ENCODE data around the gene SKA2. TPM values are rescaled to one million over a fixed set of nuclear protein-coding genes. Genes with fewer than 3 reads are reported as not detected.

The SKA2 gene
- total RNA-seq, 1 donor from 2014 or later: 20.9 TPM

- H3K9me3 ChIP-seq: no peaks in the 10 kb centered on the region
- no peaks in the 10 kb centered on the region for H3K27me3 ChIP-seq (ENCODE audit: low read depth)
- H3K4me1 ChIP-seq: peaks cover 26% of the 10 kb centered on the region
- no peak for TF ChIP-seq CTCF (IDR thresholded peaks at IDR 0.05)
- no peaks in the 10 kb centered on the region for H3K36me3 ChIP-seq
- no peak overlapping the region for H3K4me3 ChIP-seq
- intact Hi-C loops (cut with DNase I): no loop called here
- DNase-seq (no peak), ATAC-seq (no peak)
- no peak overlapping the region for H3K27ac ChIP-seq
These were observed 3.4 kb downstream of the SKA2 start for GRCh38 chr17:59151591-59151990.

GRCh38 chr17:59151006-59151405 lies 4.0 kb downstream of the SKA2 start:
- no peak for TF ChIP-seq CTCF (IDR thresholded peaks at IDR 0.05)
- Histone ChIP-seq H3K36me3 (no peaks in the 10 kb centered on the region), H3K4me1 (peaks cover 26% of the 10 kb centered on the region), H3K27ac (no peak overlapping the region), H3K9me3 (no peaks in the 10 kb centered on the region), H3K4me3 (no peak overlapping the region), H3K27me3 (ENCODE audit: low read depth) (no peaks in the 10 kb centered on the region)
- DNase-seq (no peak), ATAC-seq (no peak)
- intact Hi-C loops (cut with DNase I): no loop called here

GRCh38 chr17:59149841-59150511 lies 5.0 kb downstream of the SKA2 start:
- Histone ChIP-seq H3K27me3 (ENCODE audit: low read depth) (no peaks in the 10 kb centered on the region), H3K4me3 (no peak overlapping the region), H3K9me3 (no peaks in the 10 kb centered on the region), H3K27ac (no peak overlapping the region), H3K36me3 (no peaks in the 10 kb centered on the region), H3K4me1 (peaks cover 26% of the 10 kb centered on the region)
- no peak for TF ChIP-seq CTCF (IDR thresholded peaks at IDR 0.05)
- intact Hi-C loops (cut with DNase I): no loop called here
- ATAC-seq (no peak), DNase-seq (no peak)

GRCh38 chr17:59149051-59149450 lies 5.9 kb downstream of the SKA2 start:
- ATAC-seq (no peak), DNase-seq (no peak)
- TF ChIP-seq CTCF (IDR thresholded peaks at IDR 0.05): no peak
- H3K9me3 ChIP-seq: no peaks in the 10 kb centered on the region
- H3K4me3 ChIP-seq: no peak overlapping the region
- H3K27me3 ChIP-seq (ENCODE audit: low read depth): no peaks in the 10 kb centered on the region
- no peaks in the 10 kb centered on the region for H3K36me3 ChIP-seq
- no peak overlapping the region for H3K27ac ChIP-seq
- peaks cover 23% of the 10 kb centered on the region for H3K4me1 ChIP-seq
- intact Hi-C loops (cut with DNase I): no loop called here

- no peaks in the 10 kb centered on the region for H3K9me3 ChIP-seq
- H3K27ac ChIP-seq: no peak overlapping the region
- H3K27me3 ChIP-seq (ENCODE audit: low read depth): no peaks in the 10 kb centered on the region
- H3K4me1 ChIP-seq: no peaks in the 10 kb centered on the region
- H3K36me3 ChIP-seq: peaks cover 4% of the 10 kb centered on the region
- H3K4me3 ChIP-seq: no peak overlapping the region
- no peak for DNase-seq
- TF ChIP-seq CTCF (IDR thresholded peaks at IDR 0.05): no peak
- intact Hi-C loops (cut with DNase I): no loop called here
- no peak for ATAC-seq
These were observed 9.4 kb downstream of the SKA2 start for GRCh38 chr17:59145571-59146096.
